Endothelial cell of umbilical vein (primary cell): ENCODE results near the gene STAB2. TPM values are rescaled to one million over a fixed set of nuclear protein-coding genes. Genes with fewer than 3 reads are reported as not detected.

Source experiments
- BruUV-seq: library from RNA; stranded (reverse); fragments of 400-500 nt; replicated peaks from 2 replicates; lab custom pipeline; 2021; lab: Mats Ljungman, UMichigan
- CTCF ChIA-PET: fragments of 300-600, 350-600 bp; sonication (Branson Sonifier 250); formaldehyde crosslinking; loops from one replicate; lab custom pipeline; 2021; ENCODE audit warnings: antibody characterized with exemption, inconsistent platforms; lab: Charles Lee
- POLR2A ChIA-PET: fragments of 300-600, 350-600 bp; sonication (Branson Sonifier 250); formaldehyde crosslinking; loops from one replicate; lab custom pipeline; 2021; ENCODE audit warnings: antibody characterized with exemption, inconsistent platforms; lab: Charles Lee
- DNase-seq: peaks from one replicate; pipeline ENCODE4 v3.0.0-alpha.2; 2011; ENCODE audit warnings: low read depth, low spot score
- FAIRE-seq: peaks from 2 replicates; lab custom pipeline; 2011; peaks lifted over from hg19 to GRCh38; lab: Jason Lieb, UNC
- H2AFZ ChIP-seq: 2 replicates; pipeline ENCODE4 v1.6.0; 2012; ENCODE audit warnings: low read depth, low read length, control low read depth, inconsistent platforms
- H3K27ac ChIP-seq: 2 replicates; pipeline ENCODE4 v1.5.1; 2011; ENCODE audit warnings: low read depth, mild to moderate bottlenecking, control low read depth, low read length, moderate library complexity; ENCODE audit not compliant: insufficient read depth
- H3K27me3 ChIP-seq, 2 experiments: 2 replicates each; pipeline versions ENCODE4 v1.6.0 to v1.6.1; 2011; ENCODE audit warnings: low read length in 2 of 2, mixed read lengths in 1 of 2; ENCODE audit not compliant: control insufficient read depth in 2 of 2, insufficient read depth in 2 of 2
- H3K36me3 ChIP-seq, 2 experiments: 2 replicates in 1 of 2; 3 replicates in 1 of 2; pipeline ENCODE4 v1.5.1; 2011; ENCODE audit warnings: low read length in 2 of 2, mild to moderate bottlenecking in 1 of 2, moderate library complexity in 1 of 2; ENCODE audit not compliant: control insufficient read depth in 2 of 2, insufficient read depth in 2 of 2; ENCODE audit errors: extremely low read depth in 1 of 2
- H3K4me1 ChIP-seq: 3 replicates; pipeline ENCODE4 v1.5.1; 2011; ENCODE audit warnings: mild to moderate bottlenecking, low read length; ENCODE audit not compliant: control insufficient read depth, insufficient read depth; ENCODE audit errors: extremely low read depth
- H3K4me2 ChIP-seq: 2 replicates; pipeline ENCODE4 v1.6.1; 2011; ENCODE audit warnings: low read length, control low read depth, mixed read lengths; ENCODE audit not compliant: insufficient read depth
- H3K4me3 ChIP-seq, 3 experiments: fragments of 200-600 bp in 1 of 3; sonication (generic), shearing (Covaris generic) in 1 of 3; replicated peaks in 1 of 3; 2 replicates each; pipeline ENCODE4 v1.5.1; 2011 to 2016; ENCODE audit warnings: control low read depth in 3 of 3, low read length in 3 of 3, mild to moderate bottlenecking in 2 of 3, inconsistent platforms in 1 of 3, low read depth in 1 of 3, moderate library complexity in 1 of 3; ENCODE audit not compliant: insufficient read depth in 1 of 3
- H3K79me2 ChIP-seq: 2 replicates; pipeline ENCODE4 v1.6.0; 2012; ENCODE audit warnings: low read length, inconsistent platforms; ENCODE audit not compliant: control insufficient read depth, insufficient read depth
- H3K9ac ChIP-seq: replicated peaks from 2 replicates; pipeline ENCODE3; 2011; ENCODE audit warnings: low read length, control low read depth; ENCODE audit not compliant: insufficient read depth; ENCODE audit errors: extremely low read depth
- H3K9me1 ChIP-seq: replicated peaks from 3 replicates; pipeline ENCODE4 v1.6.0; 2011; ENCODE audit warnings: mild to moderate bottlenecking, low read length; ENCODE audit not compliant: control insufficient read depth, insufficient read depth; ENCODE audit errors: extremely low read depth
- H3K9me3 ChIP-seq: replicated peaks from 2 replicates; pipeline ENCODE4 v1.5.1; 2012; ENCODE audit warnings: low read length, inconsistent platforms; ENCODE audit not compliant: control insufficient read depth, insufficient read depth
- H4K20me1 ChIP-seq: replicated peaks from 2 replicates; pipeline ENCODE3; 2011; ENCODE audit warnings: mild to moderate bottlenecking, low read length; ENCODE audit not compliant: control insufficient read depth, insufficient read depth; ENCODE audit errors: extremely low read depth
- CTCF ChIP-seq, 2 donors: IDR thresholded peaks; 1 replicate in 1 of 2; 2 replicates in 1 of 2; pipeline ENCODE4 v1.5.1; 2011; ENCODE audit warnings: low read length in 2 of 2, mild to moderate bottlenecking in 2 of 2, moderate library complexity in 2 of 2, control low read depth in 1 of 2, inconsistent platforms in 1 of 2, low read depth in 1 of 2; ENCODE audit not compliant: insufficient read depth in 1 of 2; ENCODE audit errors: extremely low read depth in 1 of 2
- EZH2 ChIP-seq: IDR thresholded peaks from 2 replicates; pipeline ENCODE4 v1.6.1; 2012; ENCODE audit warnings: borderline replicate concordance, low read depth, mild to moderate bottlenecking, moderate library complexity, low read length, inconsistent platforms; ENCODE audit not compliant: severe bottlenecking
- FOS ChIP-seq: IDR thresholded peaks from 2 replicates; pipeline ENCODE4 v1.6.1; 2011; ENCODE audit warnings: mild to moderate bottlenecking, low read length, moderate library complexity, borderline replicate concordance; ENCODE audit not compliant: insufficient read depth
- GATA2 ChIP-seq: IDR thresholded peaks from 2 replicates; pipeline ENCODE4 v1.7.0; 2011; ENCODE audit warnings: low read depth, mild to moderate bottlenecking, moderate library complexity, mixed read lengths, low read length; ENCODE audit not compliant: insufficient read length, insufficient read depth
- JUN ChIP-seq: IDR thresholded peaks from 2 replicates; pipeline ENCODE4 v1.6.1; 2011; ENCODE audit warnings: borderline replicate concordance, low read depth; ENCODE audit not compliant: insufficient read length, insufficient read depth
- MAX ChIP-seq: IDR thresholded peaks from 2 replicates; pipeline ENCODE4 v1.6.1; 2011; ENCODE audit not compliant: insufficient read depth, insufficient read length
- MYC ChIP-seq: IDR thresholded peaks from one replicate; pipeline ENCODE4 v1.6.1; 2011; ENCODE audit warnings: mild to moderate bottlenecking, low read depth, low read length
- POLR2A ChIP-seq: IDR thresholded peaks from 2 replicates; pipeline ENCODE4 v1.6.1; 2012; ENCODE audit warnings: low read depth, mild to moderate bottlenecking, control low read depth, low read length
- POLR2AphosphoS5 ChIP-seq: IDR thresholded peaks from 2 replicates; pipeline ENCODE4 v1.6.1; 2012; ENCODE audit warnings: low read depth, mild to moderate bottlenecking, control low read depth, low read length, moderate library complexity; ENCODE audit not compliant: insufficient read depth
- dilution Hi-C: fragments of 300-500 bp; cut with MboI; formaldehyde crosslinking; loops from one replicate; pipeline ENCODE4 v1.15.0; 2019; ENCODE audit warnings: low sequenced_read_pairs; ENCODE audit not compliant: extremely low pct_ligation_motif_present
- intact Hi-C: fragments of 100-400 bp; cut with micrococcal nuclease; formaldehyde crosslinking; loops from one replicate; pipeline ENCODE4 v1.10.0; 2022
- polyA plus RNA-seq, 4 experiments: library from polyadenylated mRNA; depleted of rRNA in 3 of 4; stranded (reverse) in 3 of 4; unstranded in 1 of 4; fragments of >200 nt; gene quantifications; 2 replicates each; pipeline versions ENCODE4 v1.2.1 to v1.2.3, GENCODE V29; 2011 to 2012; ENCODE audit warnings: missing spikeins in 1 of 4
- total RNA-seq: library from RNA; stranded (reverse); gene quantifications from 2 replicates; pipeline ENCODE4 v1.2.3, GENCODE V29; 2021

Gene STAB2
- total and polyA plus RNA-seq, 2 donors (not counting 3 experiments of a cell fraction or from before 2014, with no cell fraction given), result 0.01 TPM; not detected in 1

- no peaks in the 10 kb centered on the region for H4K20me1 ChIP-seq
- no peak overlapping the region for H3K27ac ChIP-seq
- dilution Hi-C loops (no loop called here), intact Hi-C loops (no loop called here)
- H3K27me3 ChIP-seq, result peaks cover 0 to 5% of the 10 kb centered on the region in 2 experiments
- H3K4me1 ChIP-seq, result no peaks in the 10 kb centered on the region
- no peak overlapping the region for H3K4me2 ChIP-seq
- no TSS peak for BruUV-seq
- FAIRE-seq, result no peak
- no peak for DNase-seq
- H3K9me3 ChIP-seq, result no peaks in the 10 kb centered on the region
- CTCF ChIA-PET, result interaction anchor here (1.0 to 5.5 kb wide), 10 partner anchors 14 to 1774 kb away, joined by 4 to 108 read pairs (median 4); no protein-coding TSS in a partner anchor
- POLR2A ChIA-PET, result no interaction called here
- H3K4me3 ChIP-seq, result no peak overlapping the region
- TF ChIP-seq GATA2 (no peak), EZH2 (no peak)
- no peak overlapping the region for H2AFZ ChIP-seq
- no peak overlapping the region for H3K9ac ChIP-seq
- H3K79me2 ChIP-seq, result no peaks in the 10 kb centered on the region
- no peaks in the 10 kb centered on the region for H3K36me3 ChIP-seq
- H3K9me1 ChIP-seq, result no peaks in the 10 kb centered on the region
Measured at GRCh38 chr12:103547376-103547775, 39.7 kb upstream of the STAB2 start.

GRCh38 chr12:103547929-103548328 is 39.1 kb upstream of the STAB2 start:
- no TSS peak for BruUV-seq
- Histone ChIP-seq H2AFZ (no peak overlapping the region), H3K4me2 (no peak overlapping the region), H4K20me1 (no peaks in the 10 kb centered on the region), H3K36me3 (no peaks in the 10 kb centered on the region), H3K9me3 (no peaks in the 10 kb centered on the region), H3K27ac (no peak overlapping the region), H3K79me2 (no peaks in the 10 kb centered on the region), H3K4me1 (no peaks in the 10 kb centered on the region), H3K27me3 (peaks cover 0 to 5% of the 10 kb centered on the region in 2 experiments), H3K4me3 (no peak overlapping the region), H3K9ac (no peak overlapping the region), H3K9me1 (no peaks in the 10 kb centered on the region)
- intact Hi-C loops (loop anchor here (1.0 to 2.0 kb wide), 4 partner anchors 51 to 1609 kb away; no protein-coding TSS in a partner anchor), dilution Hi-C loops (no loop called here)
- FAIRE-seq (no peak), DNase-seq (no peak)
- ChIA-PET CTCF (interaction anchor here (0.7 to 5.5 kb wide), 21 partner anchors 10 to 1774 kb away, joined by 3 to 108 read pairs (median 4); no protein-coding TSS in a partner anchor), POLR2A (no interaction called here)
- TF ChIP-seq JUN (no peak), POLR2A (no peak), GATA2 (no peak), MYC (no peak), POLR2AphosphoS5 (no peak), CTCF (IDR thresholded peaks at IDR 0.05; ENCODE audit: extremely low read depth in 1 of 2, insufficient read depth in 1 of 2, low read depth in 1 of 2, low read length in 2 of 2) (no peak), EZH2 (no peak), FOS (no peak), MAX (no peak)
